ENCODE results near the gene PTTG1IP2. TPM values are rescaled to one million over a fixed set of nuclear protein-coding genes. Genes with fewer than 3 reads are reported as not detected.

The PTTG1IP2 gene
- total RNA-seq, 1 donor from 2014 or later, result not detected

- FAIRE-seq (no peak), DNase-seq (ENCODE audit: low spot score in 2 of 2) (no peak)
Observed at GRCh38 chr7:90474284-90475210, 5.1 kb downstream of the PTTG1IP2 start.

DNA sequence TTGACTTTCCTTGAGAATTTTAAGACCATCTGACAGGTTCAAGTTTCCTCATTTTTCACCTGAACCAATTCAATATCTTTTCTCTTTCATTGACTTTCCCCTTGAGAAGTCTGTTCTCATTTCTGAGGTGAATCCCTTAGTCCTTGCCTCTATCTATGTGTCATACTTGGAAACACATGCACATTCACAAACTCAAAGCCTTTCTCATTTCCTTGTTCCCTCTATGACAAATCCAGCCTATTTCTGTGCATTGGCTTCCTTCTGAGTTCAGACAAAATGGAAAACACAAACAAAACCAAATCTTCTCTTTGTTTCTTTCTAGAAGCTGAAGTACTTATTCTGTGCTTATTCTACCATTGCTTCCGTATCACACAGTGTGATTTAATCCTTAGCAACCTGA lies 13.8 kb downstream of the PTTG1IP2 start:
- DNase-seq (ENCODE audit: low spot score in 2 of 2), result no peak
- FAIRE-seq, result no peak

DNA sequence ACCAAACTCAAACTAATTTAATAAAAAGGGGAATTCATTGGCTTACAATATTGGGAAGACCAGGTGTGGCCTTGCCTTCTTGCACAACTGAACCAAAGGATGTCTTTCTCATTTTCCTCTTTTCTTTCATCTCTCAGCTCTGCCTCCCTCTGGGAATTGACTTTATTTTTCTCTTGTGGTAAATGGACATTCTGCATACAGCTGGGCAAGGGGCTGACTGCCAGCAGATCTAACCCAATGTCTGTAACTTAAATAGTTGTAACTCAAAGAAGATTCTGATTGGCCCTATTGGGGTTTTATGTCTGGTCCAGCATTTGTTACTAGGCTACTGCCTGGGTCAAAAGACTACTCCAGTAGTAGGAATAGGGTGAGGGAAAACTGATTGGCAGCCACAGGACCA lies 15.3 kb downstream of the PTTG1IP2 start:
- no peak for FAIRE-seq
- no peak for DNase-seq (ENCODE audit: low spot score in 2 of 2)

DNA sequence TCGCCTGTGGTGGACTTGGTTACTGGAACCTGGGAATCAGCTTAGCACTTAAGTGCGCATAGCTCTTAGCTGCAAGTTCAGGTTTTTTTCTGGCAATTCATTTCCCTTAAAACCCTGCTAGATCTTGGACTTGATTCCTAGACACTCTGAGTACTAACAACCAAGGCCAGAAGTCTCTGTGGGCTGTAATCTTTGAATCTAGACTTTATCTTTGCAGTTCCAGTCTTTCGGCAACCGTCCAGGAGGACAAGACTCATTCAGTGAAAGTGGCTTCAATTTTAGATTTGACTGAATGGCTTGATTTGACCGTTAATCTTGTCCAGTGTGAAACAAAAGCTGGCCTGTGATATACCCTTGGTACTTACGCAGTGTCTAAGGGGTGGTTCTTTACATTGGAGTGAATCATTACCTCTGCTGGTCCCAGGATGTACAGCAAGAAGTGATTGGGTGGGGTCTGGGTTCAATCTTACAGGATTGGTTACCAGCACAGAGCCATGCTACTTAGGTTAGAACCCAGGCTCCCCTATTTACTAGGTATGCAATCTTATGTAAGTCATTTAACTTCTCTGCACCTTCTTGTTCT lies 16.4 kb downstream of the PTTG1IP2 start:
- DNase-seq (ENCODE audit: low spot score in 2 of 2) (no peak), FAIRE-seq (no peak)

DNA sequence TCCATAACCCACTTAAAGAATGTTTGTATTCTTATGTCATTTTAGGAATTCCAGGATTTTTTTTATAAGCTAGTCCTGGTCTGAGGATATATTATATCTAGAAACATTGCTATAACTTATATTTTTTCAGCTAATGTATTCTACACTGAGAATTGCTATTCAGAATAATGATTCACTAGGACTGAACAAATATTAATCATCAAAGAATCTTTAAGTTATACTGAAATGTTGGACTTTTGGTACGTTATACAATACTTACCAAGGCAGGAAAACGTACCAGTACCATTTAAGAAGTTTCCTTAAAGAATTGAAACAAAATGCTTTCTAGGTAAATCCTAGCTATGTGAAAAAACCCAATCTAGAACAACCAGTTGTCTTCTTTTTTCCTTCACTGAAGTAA lies 18.4 kb downstream of the PTTG1IP2 start:
- no peak for DNase-seq (ENCODE audit: low spot score in 2 of 2)
- FAIRE-seq, result no peak

GRCh38 chr7:90488220-90488619 lies 18.8 kb downstream of the PTTG1IP2 start:
- FAIRE-seq (no peak), DNase-seq (ENCODE audit: low spot score in 2 of 2) (no peak)

- DNase-seq (ENCODE audit: low spot score in 2 of 2) (no peak), FAIRE-seq (no peak)
Observed at GRCh38 chr7:90492250-90492649, 22.8 kb downstream of the PTTG1IP2 start.

DNA sequence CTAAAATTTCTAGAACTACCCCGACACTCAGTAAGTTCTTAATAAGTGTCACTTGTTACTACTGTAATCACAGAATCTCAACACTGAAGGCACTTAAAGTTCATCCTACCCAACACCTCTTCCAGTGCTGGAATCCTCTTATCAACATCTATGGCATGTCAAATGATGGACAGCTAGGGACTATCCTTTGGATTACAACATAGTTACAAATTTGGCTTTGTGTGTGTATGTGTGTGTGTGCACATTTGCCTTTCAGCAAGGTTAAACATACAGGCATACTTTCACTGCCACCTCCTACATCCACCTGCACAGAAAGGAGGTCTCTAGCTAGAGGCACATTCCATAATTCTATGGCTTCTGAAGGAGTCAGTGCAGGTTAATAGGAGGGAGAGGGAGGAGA lies 25.8 kb downstream of the PTTG1IP2 start:
- FAIRE-seq, result no peak

GRCh38 chr7:90502539-90502938 lies 33.1 kb downstream of the PTTG1IP2 start:
- DNase-seq (ENCODE audit: low spot score in 2 of 2) (no peak), FAIRE-seq (no peak)

More for the DNA sequence above, 25.8 kb downstream of the PTTG1IP2 start:
- no peak for DNase-seq (ENCODE audit: low spot score in 2 of 2)

DNA sequence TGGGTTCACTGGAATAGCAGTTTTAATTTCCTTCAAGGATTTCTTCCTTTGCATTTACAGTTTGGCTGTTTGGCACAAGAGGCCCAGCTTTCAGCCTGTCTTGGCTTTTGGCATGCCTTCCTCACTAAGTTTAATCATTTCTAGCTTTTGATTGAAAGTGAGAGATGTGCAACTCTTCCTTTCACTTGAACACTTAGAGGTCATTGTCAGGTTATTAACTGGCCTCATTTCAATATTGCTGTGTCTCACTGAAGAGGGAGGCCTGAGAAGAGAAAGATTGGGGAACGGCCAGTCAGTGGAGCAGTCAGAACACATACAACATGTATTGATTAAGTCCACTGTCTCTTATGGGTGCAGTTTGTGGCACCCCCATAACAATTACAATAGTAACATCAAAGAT lies 33.9 kb downstream of the PTTG1IP2 start:
- DNase-seq (ENCODE audit: low spot score in 2 of 2), result no peak
- FAIRE-seq, result no peak

DNA sequence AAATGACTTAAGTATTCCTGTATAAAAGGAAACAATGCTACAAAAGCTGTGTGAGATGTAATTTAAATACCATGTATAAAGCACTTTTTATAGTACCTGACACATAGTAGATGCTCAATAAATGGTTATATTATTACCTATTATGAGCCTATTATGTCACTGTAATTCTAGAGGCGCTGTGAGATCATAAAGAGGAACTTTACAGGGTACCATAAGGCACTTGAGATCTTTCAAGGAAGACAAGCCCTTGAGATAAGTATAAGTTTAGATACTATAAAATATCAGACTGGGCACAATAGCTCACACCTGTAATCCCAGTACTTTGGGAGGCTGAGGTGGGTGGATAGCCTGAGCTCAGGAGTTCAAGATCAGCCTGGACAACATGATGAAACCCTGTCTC lies 38.3 kb downstream of the PTTG1IP2 start:
- no peak for DNase-seq (ENCODE audit: low spot score in 2 of 2)
- FAIRE-seq, result no peak

DNA sequence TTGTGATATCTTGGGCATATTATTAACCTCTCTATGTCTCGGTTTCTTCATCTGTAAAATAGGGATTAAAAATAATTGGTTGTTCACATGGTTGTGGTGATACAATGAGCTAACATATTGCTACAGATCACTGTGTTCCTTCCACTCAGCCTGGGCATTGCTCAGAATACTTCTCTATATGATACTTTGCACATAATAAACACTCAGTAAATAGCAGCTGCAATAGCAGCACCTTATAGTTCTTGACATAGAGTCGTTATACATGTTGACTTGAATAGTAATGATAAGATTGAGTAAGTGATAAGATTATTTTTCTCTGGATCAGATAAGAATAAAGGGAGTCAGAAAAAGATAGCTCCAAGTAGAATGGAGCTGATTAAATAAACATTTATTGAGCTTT lies 42.3 kb downstream of the PTTG1IP2 start:
- DNase-seq (ENCODE audit: low spot score in 2 of 2) (no peak), FAIRE-seq (no peak)

DNA sequence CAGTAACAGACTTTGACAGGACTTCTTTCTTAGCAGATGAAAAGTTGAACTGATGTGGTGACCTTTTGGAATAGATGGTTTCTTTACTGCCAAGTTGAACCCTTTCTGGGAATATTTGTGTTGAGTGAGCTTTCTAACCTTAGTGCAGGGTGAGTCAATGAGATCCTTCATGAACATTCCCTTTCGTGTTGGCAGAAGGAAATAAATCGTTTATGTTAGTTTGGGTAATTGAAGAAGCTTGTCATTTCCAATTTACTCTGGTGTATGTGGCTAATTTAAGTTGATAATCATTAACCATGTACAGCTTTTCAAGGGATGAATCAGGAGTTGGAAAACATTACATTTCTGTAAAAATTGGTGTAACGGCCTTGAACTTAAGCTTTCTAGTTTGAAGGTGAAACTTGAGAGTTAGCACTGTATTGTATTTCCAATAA lies 43.4 kb downstream of the PTTG1IP2 start:
- no peak for FAIRE-seq
- DNase-seq (ENCODE audit: low spot score in 2 of 2), result no peak

DNA sequence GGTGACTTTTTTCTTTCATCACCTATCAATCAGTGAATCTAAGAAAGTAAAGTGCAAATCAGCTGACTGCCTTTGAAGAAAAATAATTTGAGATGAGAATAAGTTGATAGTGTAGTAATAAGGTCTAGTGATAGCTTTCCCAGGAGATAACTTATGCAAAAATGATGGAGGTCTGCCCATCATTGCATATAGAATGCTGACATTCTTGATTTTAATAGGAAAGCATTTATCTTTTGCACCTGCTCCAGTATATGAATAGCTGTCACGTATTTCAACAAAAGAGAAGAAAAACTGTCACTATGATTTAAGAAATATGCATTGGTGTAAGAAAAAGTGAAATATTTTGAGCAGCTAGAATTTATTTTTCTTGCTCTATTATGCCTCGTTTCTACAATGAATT lies 46.8 kb downstream of the PTTG1IP2 start:
- DNase-seq (ENCODE audit: low spot score in 2 of 2) (no peak), FAIRE-seq (no peak)

GRCh38 chr7:90518630-90519029 lies 49.2 kb downstream of the PTTG1IP2 start:
- DNase-seq (ENCODE audit: low spot score in 2 of 2) (no peak), FAIRE-seq (no peak)

- no peak for FAIRE-seq
- no peak for DNase-seq (ENCODE audit: low spot score in 2 of 2)
Observed at GRCh38 chr7:90520484-90520883, 51.0 kb downstream of the PTTG1IP2 start.

DNA sequence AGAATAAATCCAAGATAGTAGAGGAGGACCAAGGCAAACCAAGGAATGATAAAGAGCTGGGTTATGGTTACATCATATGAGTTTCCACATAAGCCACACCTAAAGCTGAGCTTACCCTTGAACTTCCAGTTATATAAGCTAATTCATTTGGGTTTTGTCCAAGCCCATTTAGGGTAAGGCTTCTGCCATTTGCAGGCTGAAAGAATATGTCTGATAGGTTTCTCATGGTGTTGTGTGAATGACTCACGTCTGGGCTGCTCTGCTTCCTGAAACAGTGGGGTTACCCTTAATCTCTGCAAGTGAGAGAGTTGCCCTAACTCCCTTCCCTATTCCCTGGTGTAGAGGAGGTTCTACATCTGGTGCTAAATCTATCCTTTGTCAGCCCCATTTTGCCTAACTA lies 60.8 kb downstream of the PTTG1IP2 start:
- no peak for FAIRE-seq
- no peak for DNase-seq (ENCODE audit: low spot score in 2 of 2)

DNA sequence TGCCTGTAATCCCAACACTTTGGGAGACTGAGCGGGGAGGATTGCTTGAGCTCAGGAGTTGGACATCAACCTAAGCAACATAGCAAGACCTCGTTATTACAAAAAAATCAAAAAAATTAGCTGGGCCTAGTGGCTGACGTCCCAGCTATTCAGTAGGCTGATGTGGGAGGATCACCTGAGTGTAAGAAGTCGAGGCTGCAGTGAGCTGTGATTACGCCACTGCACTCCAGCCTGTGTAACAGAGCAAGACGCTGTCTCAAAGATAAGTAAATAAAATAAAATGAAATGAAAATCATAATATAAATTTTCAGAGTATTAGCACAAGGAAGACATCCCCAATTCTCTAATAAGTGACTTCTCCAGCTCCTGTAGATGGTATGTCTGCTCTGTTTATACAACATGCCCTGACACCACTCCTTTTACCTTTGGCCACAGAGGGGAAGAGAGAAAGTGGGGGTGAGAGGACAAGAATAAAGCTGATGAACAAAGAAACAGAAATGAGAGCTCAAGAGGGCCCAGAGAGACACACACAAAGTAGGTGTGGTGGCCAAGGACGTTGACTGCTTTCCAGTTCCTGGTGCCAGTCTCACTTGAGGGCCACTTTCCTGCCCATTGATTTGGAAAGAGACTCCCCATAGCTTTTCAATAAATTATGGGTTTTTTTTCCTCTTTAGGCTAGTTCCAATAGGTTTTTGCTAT lies 62.9 kb downstream of the PTTG1IP2 start:
- DNase-seq (ENCODE audit: low spot score in 2 of 2) (no peak), FAIRE-seq (no peak)

DNA sequence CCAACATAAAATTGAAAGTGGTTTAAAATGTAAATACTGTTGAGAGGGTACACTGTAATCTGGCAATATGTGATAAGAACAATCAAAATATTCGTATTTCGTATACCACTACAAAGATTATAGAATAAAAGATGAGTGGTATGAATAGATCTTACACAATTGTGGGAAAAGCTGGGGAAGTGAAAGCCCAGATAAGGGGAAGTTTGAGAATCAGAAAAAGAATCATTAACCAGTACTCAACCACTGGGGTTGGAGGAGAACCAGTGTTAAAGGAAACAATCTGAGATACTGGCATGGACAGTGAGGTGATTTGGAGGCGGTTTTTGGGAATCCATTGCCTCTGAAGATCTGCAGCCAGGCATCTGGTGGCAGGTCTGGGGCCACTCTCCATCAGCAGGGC lies 67.0 kb downstream of the PTTG1IP2 start:
- FAIRE-seq (no peak), DNase-seq (ENCODE audit: low spot score in 2 of 2) (no peak)

GRCh38 chr7:90538405-90538804 lies 69.0 kb downstream of the PTTG1IP2 start:
- DNase-seq (ENCODE audit: low spot score in 2 of 2) (no peak), FAIRE-seq (no peak)

DNA sequence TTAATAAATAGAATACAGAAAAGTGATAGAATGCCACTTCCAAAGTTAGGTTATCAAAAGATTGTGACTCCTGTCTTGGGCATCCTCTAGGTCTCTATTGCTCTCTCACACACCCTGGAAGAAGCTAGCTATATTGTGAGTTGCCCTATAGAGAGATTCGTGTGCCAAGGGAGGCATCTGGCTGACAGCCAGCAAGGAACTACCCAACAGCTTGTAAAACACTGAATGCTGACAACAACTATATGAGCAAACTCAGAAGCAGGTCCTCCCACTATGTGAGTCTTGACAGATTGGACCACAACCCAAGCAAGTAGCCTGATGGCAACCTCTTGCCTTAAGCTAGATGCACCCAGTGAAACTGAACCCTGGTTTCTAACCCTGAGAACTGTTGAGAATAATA lies 71.0 kb downstream of the PTTG1IP2 start:
- FAIRE-seq, result no peak
- no peak for DNase-seq (ENCODE audit: low spot score in 2 of 2)
